ENCODE measurements around the gene ZNF71. TPM values are rescaled to one million over a fixed set of nuclear protein-coding genes. Genes with fewer than 3 reads are reported as not detected.

The ZNF71 gene
- total RNA-seq, result 7.5 and 15.8 TPM in 2 replicates

DNA sequence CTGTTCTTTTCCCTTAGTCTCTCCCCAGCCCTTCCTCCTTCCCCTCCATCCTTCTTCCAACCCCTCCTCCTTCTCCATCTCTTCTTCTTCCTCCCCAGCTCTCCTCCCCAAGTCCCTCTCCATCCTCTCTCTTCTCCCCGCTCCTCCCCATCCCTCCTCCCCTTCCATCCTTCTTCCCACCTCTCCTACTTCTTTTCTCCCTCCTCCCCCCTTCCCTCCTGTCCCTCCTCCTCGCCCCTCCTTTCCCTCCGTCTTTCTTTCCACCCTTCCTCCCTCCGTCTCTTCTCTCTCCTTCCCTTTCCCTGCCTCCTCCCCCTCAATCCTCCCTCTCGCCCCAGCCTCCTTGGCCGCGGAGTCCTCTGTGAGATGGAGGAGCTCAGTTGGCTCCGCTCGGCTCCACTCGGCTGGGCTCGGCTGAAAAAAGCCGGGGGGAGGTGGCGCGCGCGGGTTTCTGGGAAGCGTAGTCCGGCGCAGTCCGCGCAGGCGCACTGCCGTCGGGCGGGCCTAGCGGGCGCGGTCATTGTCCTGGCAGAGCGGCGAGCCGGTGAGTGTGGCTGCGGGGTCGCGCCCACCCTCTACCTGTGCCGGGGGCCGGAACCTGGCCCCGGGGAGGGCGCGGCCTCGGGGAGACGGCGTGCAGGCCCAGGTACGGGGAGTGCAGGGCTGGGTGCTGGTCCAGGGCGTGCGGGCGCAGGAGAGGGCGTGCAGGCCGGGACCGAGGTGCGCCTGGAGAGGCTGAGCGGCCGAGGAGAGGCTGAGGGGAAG is at the start of gene ZNF71:
ZNF71 (plus strand) TSS at position 520 of the 765 bp plus-strand sequence. CDS start 6,257 bp downstream, outside the sequence.
- peak; percentile 53 for DNase-seq (ENCODE audit: low read depth)

- no peak for DNase-seq (ENCODE audit: low read depth)
Observed at GRCh38 chr19:56547535-56547934, 47.6 kb upstream of the ZNF71 start.

DNA sequence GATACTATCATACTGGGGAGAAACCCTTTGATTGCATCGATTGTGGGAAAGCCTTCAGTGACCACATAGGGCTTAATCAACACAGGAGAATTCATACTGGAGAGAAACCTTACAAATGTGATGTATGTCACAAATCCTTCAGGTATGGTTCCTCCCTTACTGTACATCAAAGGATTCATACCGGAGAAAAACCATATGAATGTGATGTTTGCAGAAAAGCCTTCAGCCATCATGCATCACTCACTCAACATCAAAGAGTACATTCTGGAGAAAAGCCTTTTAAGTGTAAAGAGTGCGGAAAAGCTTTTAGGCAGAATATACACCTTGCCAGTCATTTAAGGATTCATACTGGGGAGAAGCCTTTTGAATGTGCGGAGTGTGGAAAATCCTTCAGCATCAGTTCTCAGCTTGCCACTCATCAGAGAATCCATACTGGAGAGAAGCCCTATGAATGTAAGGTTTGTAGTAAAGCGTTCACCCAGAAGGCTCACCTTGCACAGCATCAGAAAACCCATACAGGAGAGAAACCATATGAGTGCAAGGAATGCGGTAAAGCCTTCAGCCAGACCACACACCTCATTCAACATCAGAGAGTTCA is 40.7 kb upstream of the ZNF71 start:
- DNase-seq (ENCODE audit: low read depth), result no peak

DNA sequence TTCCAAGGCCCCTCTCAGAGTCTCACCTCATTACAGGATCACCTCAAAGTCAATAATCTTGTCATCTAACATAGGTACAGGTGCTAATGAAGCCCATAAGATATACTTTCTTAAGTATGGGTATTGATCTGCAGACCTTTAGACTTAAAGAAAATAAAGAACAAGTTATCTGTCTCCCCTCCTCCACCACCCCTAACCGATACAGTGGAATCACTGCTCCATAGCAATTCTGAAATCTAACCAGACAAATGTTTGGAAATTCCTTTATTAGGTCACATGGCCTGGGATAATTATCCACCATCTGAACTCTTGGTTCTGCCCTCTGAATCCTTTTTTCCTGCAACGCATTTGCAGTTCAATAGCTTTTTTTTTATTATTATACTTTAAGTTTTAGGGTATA is 32.3 kb upstream of the ZNF71 start:
- no peak for DNase-seq (ENCODE audit: low read depth)

DNA sequence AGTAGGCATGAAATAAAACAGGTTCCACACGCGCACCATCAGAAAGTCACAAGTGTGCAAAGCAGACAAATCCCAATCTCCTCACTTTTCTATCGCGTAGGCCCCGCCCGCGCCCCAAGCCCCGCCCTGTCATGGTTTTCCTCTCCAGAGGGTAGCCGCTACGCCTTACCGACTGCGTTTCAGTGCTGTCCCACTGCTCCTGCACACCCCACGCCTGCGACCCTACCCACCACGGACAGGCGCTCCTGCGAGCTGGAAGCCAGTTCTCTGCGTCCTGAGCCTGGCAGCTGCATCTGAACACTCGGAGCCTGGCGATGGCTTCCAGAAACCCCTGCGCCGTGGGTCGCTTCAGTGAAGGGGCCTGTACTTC is 28.2 kb upstream of the ZNF71 start:
- no peak for DNase-seq (ENCODE audit: low read depth)

GRCh38 chr19:56567274-56568120 is 27.6 kb upstream of the ZNF71 start, which contains the start of gene ZNF470:
ZNF470 (plus strand) TSS chr19:56567468; CDS start chr19:56570312, 2,844 bp downstream.
- DNase-seq (ENCODE audit: low read depth), result peak; percentile 76

- no peak for DNase-seq (ENCODE audit: low read depth)
Observed at GRCh38 chr19:56572589-56572988, 22.5 kb upstream of the ZNF71 start.

DNA sequence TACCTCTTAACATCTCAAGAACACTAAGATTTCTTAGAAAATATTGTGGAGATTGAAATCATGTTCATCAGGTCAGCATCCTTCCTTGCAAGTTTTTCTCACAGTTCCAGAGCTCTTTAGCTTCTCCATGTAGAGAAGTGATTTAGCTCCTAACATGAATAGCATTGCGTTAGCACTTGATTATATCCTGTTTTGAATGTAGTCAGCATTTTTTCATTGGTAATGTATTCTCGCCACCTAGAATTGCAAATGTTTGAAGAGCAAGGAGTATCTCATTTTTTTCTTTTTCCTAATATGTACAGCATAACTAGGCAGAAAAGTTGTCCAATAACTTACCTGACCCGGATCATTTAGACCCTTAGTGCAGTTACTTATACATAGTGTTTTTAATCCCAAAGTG is 21.2 kb upstream of the ZNF71 start:
- DNase-seq (ENCODE audit: low read depth), result no peak

DNA sequence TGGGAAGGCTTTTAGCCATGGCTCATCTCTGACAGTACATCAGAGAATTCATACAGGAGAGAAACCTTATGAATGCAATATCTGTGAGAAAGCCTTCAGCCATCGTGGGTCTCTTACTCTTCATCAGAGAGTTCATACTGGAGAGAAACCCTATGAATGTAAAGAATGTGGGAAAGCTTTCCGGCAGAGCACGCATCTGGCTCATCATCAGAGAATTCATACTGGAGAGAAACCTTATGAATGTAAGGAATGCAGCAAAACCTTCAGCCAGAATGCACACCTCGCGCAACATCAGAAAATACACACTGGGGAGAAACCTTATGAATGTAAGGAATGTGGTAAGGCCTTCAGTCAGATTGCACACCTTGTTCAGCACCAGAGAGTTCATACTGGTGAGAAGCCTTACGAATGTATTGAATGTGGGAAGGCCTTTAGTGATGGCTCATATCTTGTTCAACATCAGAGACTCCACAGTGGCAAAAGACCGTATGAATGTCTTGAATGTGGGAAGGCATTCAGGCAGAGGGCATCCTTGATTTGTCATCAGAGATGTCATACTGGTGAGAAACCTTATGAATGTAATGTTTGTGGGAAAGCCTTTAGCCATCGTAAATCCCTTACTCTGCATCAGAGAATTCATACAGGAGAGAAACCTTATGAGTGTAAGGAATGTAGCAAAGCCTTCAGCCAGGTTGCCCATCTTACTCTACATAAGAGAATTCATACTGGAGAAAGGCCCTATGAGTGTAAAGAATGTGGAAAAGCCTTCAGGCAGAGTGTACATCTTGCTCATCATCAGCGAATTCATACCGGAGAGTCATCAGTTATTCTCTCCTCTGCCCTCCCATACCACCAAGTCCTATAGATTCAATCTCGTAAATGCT is 17.1 kb upstream of the ZNF71 start:
- DNase-seq (ENCODE audit: low read depth), result no peak

- DNase-seq (ENCODE audit: low read depth), result no peak
Observed at GRCh38 chr19:56594446-56594782, 688 bp upstream of the ZNF71 start.

GRCh38 chr19:56595548-56595899 is 422 bp downstream of the ZNF71 start:
- peak; percentile 0 for DNase-seq (ENCODE audit: low read depth)

DNA sequence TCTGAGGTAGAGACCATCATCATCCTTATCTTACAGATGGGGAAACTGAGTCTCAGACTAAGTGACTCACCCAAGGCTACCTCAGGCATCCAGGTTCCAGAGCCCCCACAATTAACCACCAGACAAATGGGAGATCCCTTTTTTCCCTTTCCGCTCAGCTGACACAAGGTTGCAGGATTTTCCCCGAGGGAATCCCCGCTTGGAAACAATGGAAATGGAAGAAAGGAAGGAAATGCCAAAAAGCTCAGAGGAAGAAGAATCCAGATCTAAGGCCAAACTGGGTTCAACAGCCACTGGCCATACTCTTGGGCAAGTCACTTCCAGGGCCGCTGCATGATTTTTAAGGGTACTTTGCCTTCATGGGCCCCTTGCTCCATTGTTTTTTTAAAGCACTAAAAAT is 1.6 kb downstream of the ZNF71 start:
- no peak for DNase-seq (ENCODE audit: low read depth)

DNA sequence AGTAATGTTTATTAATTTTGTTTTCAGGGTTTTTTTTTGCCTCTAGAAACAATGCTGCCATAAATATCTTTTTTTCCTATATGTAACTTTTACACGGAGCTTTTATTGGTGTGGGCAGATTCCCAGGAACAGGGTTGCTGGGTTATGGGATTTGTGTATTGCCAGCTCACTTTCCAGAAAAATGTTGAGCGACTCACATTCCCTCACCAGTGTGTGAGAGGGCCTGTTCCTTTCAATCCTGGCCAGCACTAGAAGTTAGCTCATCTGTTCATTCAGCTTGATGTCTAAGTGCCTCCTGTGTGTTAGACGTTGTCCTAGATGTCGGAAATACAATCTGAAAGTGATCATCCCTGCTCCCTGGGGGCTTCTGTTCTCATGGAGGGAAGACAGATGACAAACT is 2.6 kb downstream of the ZNF71 start:
- no peak for DNase-seq (ENCODE audit: low read depth)

DNA sequence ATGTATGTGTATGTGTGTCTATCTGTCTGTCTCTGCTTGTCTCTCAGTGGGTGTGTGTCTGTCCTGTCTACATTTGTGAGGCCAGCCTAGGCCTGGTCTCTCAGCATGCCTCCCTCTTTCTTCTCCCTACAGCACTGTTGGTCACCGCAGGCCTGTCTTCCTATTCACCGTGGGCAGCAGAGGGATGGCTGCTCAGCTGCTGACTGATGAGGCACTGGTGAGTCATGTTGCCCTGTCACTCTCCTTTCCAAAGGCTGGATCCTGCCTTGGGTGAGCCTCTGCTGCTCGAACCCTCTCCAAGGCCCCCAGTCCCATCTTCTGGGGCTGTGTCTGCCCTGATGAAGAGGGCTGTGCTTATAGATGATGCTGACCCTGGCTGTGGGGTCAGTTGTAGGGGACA is 6.3 kb downstream of the ZNF71 start:
- no peak for DNase-seq (ENCODE audit: low read depth)

- no peak for DNase-seq (ENCODE audit: low read depth)
Observed at GRCh38 chr19:56603829-56604228, 8.7 kb downstream of the ZNF71 start.

- no peak for DNase-seq (ENCODE audit: low read depth)
Observed at GRCh38 chr19:56608274-56608964, 13.3 kb downstream of the ZNF71 start.

DNA sequence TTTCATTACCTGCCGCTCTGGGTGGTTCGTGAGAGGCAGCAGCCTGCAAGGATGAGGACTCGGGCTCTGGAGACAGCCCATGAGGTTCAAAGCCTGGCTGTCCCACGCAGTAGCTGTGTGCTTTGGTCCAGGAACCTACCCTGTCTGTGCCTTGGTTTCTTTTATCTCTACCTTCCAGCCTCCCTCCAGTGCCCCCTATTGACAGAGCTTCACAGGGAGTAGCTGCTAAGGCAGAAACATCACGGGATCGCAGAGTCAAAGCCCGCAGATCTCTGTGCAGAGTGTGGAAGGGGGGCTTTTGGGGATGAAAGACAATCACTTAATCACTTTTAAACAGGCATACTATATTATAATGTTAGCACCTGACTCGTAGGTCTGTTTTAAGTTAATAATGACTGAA is 16.2 kb downstream of the ZNF71 start:
- DNase-seq (ENCODE audit: low read depth), result no peak

GRCh38 chr19:56612737-56613136 is 17.6 kb downstream of the ZNF71 start:
- no peak for DNase-seq (ENCODE audit: low read depth)

DNA sequence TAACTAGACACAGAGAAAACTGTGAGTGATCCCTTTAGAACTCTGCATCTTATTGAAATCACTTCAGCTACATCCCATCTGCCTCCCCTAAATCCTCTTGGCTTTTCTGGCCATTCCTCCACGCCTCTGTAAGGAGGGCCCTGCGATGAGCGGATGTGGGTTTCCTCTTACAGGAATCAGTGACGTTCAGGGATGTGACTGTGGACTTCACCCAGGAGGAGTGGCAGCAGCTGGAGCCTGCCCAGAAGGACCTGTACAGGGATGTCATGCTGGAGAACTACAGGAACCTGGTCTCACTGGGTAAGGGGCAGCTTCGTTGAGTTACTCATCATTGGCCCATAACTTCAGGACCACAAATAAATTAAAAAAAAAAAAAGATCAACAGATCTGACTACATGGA is 18.5 kb downstream of the ZNF71 start:
- no peak for DNase-seq (ENCODE audit: low read depth)

- DNase-seq (ENCODE audit: low read depth), result no peak
Observed at GRCh38 chr19:56617531-56617930, 22.4 kb downstream of the ZNF71 start.

DNA sequence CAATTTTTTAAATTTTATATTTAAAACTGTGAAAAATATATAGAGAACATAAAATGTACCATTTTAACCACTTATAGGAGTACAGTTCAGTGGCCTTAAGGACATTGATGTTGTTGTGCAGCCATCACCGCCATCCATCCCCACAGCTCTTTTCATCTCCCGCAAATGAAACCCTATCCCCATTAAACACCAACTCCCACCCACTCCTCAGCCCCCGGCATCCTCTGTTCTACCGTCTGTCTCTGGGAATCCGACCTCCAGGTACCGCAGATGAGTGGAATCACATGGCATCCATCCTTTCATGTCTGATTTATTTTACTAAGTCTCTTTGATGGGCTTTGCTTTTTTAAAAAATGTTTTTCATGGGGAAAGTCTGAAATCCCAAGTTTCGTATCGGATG is 24.0 kb downstream of the ZNF71 start:
- DNase-seq (ENCODE audit: low read depth), result no peak
